Prostate gland (tissue), 2 donors: ENCODE results near the gene SARNP. TPM values are rescaled to one million over a fixed set of nuclear protein-coding genes. Genes with fewer than 3 reads are reported as not detected.
A peak's percentile ranks its signal among the peaks of the same experiment; 100 is the strongest.

ENCODE experiments used
- DNase-seq: peaks from one replicate; pipeline ENCODE4 v3.0.0-alpha.2; 2019; ENCODE audit warnings: low spot score
- H3K27ac ChIP-seq, 2 donors: fragments of 200-600 bp; sonication (generic); 2 replicates each; pipeline ENCODE4 v1.5.1; 2017 to 2019
- H3K27me3 ChIP-seq: fragments of 200-600 bp; sonication (generic); replicated peaks from 2 replicates; pipeline ENCODE4 v1.5.1; 2019; ENCODE audit not compliant: insufficient read depth
- H3K36me3 ChIP-seq, 2 donors: fragments of 200-600 bp; sonication (generic); 1 replicate in 1 of 2; 2 replicates in 1 of 2; pipeline versions ENCODE4 v1.5.1 to v1.8.1; 2017 to 2019
- H3K4me1 ChIP-seq: fragments of 200-600 bp; sonication (generic); replicated peaks from 2 replicates; pipeline ENCODE4 v1.5.1; 2019
- H3K4me3 ChIP-seq, 2 donors: fragments of 200-600 bp; sonication (generic); 2 replicates each; pipeline ENCODE4 v1.5.1; 2017 to 2019
- H3K9me3 ChIP-seq: fragments of 200-600 bp; sonication (generic); 2 replicates; pipeline ENCODE4 v1.5.1; 2017
- POLR2A ChIP-seq: fragments of 450-650 bp; IDR thresholded peaks from one replicate; pipeline ENCODE4 v1.6.1; 2016; ENCODE audit warnings: antibody characterized with exemption, mild to moderate bottlenecking
- POLR2AphosphoS5 ChIP-seq: sonication (generic); formaldehyde crosslinking; IDR thresholded peaks from one replicate; pipeline ENCODE4 v1.6.1; 2017; ENCODE audit warnings: antibody characterized with exemption
- WGBS: methylation state at CpG from one replicate; pipeline ENCODE4 v1.1.5; 2018; 5-methylcytosine and 5-hydroxymethylcytosine counted together
- intact Hi-C: fragments of 100-400 bp; cut with DNase I; formaldehyde crosslinking; loops from one replicate; pipeline ENCODE4 v1.14.2; 2022
- total RNA-seq, 2 donors: library from RNA; depleted of rRNA; stranded (reverse); fragments of >200 nt; gene quantifications; one replicate each; pipeline ENCODE4 v1.1.0, GENCODE V29; 2016
- TF ChIP-seq, protein P1 (sequence below), 4 experiments: fragments of 200-600 bp in 2 of 4; fragments of 450-650 bp in 2 of 4; sonication (generic) in 2 of 4; IDR thresholded peaks; 1 replicate in 3 of 4; 2 replicates in 1 of 4; pipeline ENCODE4 v1.5.1; 2016 to 2019; ENCODE audit warnings: antibody characterized with exemption in 4 of 4, mild to moderate bottlenecking in 2 of 4, moderate library complexity in 2 of 4

SARNP gene
- total RNA-seq, 2 donors from 2014 or later = 65.9 to 75.9 TPM

DNA sequence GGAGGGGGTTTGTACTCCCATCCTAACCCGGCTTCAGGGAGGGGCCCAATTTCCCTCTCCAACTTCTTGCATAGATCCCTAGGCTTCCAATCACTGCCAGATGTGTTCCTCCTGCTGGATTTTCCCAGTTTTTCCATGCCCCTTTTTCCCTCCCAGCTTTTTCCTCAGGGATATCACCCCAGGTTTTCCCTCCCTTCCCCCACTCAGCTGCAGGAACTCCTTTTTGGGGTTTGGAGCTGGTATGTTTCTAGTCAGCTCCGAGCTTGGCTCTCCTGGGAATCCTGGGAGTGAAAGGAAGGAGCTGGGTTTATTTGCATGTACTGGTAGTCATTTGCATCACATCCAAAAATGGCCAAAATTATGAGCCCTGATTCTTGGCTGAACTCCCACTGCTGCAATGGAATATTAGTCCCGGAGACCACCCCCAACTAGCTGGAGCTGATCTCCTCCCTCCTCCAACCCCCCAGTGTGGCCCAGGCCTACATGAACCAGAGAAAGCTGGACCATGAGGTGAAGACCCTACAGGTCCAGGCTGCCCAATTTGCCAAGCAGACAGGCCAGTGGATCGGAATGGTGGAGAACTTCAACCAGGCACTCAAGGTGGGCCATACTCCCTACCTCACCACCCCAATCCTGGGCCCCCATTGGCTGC lies 98.8 kb downstream of the SARNP start:
- DNase-seq = no peak

DNA sequence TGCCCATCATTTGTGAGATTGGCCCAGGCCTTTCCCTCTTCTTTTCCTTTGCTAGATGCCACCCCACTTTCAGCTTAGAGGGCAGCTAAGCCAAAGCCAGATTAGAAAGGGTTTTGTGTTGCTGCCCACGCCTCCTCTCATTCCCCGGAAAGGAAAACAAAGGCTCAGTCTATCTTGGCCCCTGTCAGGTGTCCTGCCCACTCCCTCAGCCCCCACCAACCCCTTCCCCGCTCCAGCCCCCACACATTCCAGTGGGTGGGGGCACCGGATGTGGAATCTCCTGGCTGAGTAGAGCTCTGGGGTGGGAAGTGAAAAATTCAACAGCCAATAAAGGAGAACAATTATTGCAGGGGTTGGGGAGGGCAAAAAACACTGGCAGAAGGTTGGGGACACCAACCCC lies 99.5 kb downstream of the SARNP start:
- TF ChIP-seq, protein P1, sequence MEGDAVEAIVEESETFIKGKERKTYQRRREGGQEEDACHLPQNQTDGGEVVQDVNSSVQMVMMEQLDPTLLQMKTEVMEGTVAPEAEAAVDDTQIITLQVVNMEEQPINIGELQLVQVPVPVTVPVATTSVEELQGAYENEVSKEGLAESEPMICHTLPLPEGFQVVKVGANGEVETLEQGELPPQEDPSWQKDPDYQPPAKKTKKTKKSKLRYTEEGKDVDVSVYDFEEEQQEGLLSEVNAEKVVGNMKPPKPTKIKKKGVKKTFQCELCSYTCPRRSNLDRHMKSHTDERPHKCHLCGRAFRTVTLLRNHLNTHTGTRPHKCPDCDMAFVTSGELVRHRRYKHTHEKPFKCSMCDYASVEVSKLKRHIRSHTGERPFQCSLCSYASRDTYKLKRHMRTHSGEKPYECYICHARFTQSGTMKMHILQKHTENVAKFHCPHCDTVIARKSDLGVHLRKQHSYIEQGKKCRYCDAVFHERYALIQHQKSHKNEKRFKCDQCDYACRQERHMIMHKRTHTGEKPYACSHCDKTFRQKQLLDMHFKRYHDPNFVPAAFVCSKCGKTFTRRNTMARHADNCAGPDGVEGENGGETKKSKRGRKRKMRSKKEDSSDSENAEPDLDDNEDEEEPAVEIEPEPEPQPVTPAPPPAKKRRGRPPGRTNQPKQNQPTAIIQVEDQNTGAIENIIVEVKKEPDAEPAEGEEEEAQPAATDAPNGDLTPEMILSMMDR (IDR thresholded peaks at IDR 0.05) = no peak
- no peak for TF ChIP-seq POLR2AphosphoS5
- TF ChIP-seq POLR2A = no peak
- intact Hi-C loops = no loop called here
- Histone ChIP-seq H3K27ac (peak overlapping the region; percentile 9 to 16), H3K9me3 (no peaks in the 10 kb centered on the region), H3K27me3 (no peaks in the 10 kb centered on the region), H3K4me1 (peaks cover 12% of the 10 kb centered on the region), H3K4me3 (no peak overlapping the region), H3K36me3 (no peaks in the 10 kb centered on the region)
- DNase-seq = no peak
- WGBS = 16% methylated on average over 4 of the region's 4 CpGs

More for the DNA sequence above, 98.8 kb downstream of the SARNP start:
- Histone ChIP-seq H3K36me3 (no peaks in the 10 kb centered on the region), H3K27ac (peak overlapping the region; percentile 28 to 40), H3K4me1 (peaks cover 12% of the 10 kb centered on the region), H3K27me3 (no peaks in the 10 kb centered on the region), H3K4me3 (no peak overlapping the region), H3K9me3 (no peaks in the 10 kb centered on the region)
- intact Hi-C loops = no loop called here
- 40% methylated on average over 4 of the region's 4 CpGs for WGBS
- TF ChIP-seq, protein P1 (IDR thresholded peaks at IDR 0.05) = no peak
- TF ChIP-seq POLR2A (no peak), POLR2AphosphoS5 (no peak)

DNA sequence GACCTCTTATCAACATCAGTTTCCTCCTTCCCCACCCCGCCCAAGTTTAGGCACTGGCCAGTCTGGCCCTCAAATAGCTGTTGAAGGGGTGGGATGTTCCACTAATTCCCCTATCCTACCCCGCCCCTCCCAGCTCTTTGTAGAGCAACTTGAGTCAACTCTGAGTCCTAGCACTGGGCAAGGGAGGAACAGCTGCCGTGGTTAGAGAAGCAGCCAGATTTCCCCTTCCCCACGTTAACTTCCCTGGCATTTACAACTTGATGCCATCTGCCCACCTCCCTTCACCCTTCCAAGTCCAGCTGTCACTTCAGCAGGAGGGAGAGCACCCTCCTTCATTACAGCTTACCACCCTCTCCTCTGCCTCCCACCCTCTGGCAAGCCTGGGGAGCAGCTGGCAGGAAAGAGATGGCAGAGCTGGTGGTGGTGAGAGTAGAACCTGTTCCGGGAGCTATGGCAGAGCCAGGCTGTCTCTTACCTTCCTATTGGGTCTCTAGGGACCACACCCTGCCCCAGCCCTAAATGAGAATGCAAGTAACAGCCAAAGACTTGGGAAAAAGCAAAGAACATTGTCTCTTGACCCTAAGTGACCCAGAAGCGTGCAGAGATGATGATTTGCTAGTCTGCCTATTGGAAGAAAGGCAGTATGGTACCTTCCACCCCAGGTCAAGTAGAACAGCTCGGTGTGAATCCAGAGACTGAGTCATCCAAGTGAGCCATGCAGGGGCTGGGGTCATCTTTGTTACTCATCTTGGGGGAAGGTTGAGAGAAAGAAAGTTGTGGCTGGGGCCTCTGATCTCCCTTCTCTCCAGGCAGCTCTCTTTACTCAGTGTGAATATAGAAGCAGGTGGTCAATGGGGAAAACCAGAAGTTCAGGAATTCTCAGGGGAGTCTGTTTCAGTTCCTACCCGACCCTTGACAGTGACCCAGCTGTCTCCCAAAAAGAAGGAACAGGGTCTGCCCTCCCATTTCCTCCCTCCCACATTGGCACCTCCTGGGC lies 100.2 kb downstream of the SARNP start:
- Histone ChIP-seq H3K36me3 (no peaks in the 10 kb centered on the region), H3K27me3 (no peaks in the 10 kb centered on the region), H3K27ac (peak overlapping the region; percentile 91 to 93), H3K4me3 (peak overlapping the region in 1 of 2 donors; percentile 77), H3K9me3 (no peaks in the 10 kb centered on the region), H3K4me1 (peaks cover 12% of the 10 kb centered on the region)
- intact Hi-C loops = no loop called here
- no peak for DNase-seq
- TF ChIP-seq POLR2A (no peak), POLR2AphosphoS5 (no peak)
- TF ChIP-seq, protein P1 (IDR thresholded peaks at IDR 0.05) = no peak
- WGBS = 27% methylated on average over 8 of the region's 8 CpGs

DNA sequence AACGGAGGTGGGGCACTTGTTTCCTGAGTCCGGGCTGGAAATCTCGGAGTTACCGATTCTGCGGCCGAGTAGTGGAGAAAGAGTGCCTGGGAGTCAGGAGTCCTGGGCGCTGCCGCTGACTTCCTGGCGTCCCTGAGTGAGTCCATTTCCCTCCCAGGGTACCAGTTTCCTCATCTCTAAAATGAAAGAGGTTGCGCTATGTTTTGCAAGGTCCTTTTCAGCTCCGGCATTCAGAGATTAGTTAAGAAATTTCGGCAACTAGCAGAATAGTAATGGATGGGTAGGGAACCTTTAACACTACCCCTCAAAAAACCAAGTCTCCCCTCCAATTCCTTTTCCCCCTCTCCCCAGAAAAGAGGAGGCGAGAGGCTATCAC lies 101.0 kb downstream of the SARNP start:
- Histone ChIP-seq H3K36me3 (no peaks in the 10 kb centered on the region), H3K27me3 (no peaks in the 10 kb centered on the region), H3K27ac (peak overlapping the region; percentile 91 to 93), H3K4me3 (peak overlapping the region; percentile 77 to 80), H3K4me1 (peaks cover 12% of the 10 kb centered on the region), H3K9me3 (no peaks in the 10 kb centered on the region)
- WGBS = 3% methylated on average over 13 of the region's 13 CpGs
- intact Hi-C loops = no loop called here
- TF ChIP-seq POLR2AphosphoS5 (no peak), POLR2A (no peak)
- TF ChIP-seq, protein P1 (IDR thresholded peaks at IDR 0.05) = no peak
- no peak for DNase-seq
